Adrenal gland (tissue), 5 donors: ENCODE measurements around the gene CREB3L4.

Experiments
- CTCF ChIP-seq, 6 experiments: fragments of 450-650 bp in 4 of 6; fragments of 200-600 bp in 2 of 6; sonication (generic) in 1 of 6; IDR thresholded peaks; 1 replicate in 5 of 6; 2 replicates in 1 of 6; pipeline versions ENCODE4 v1.5.1 to v1.8.0; 2016 to 2021; ENCODE audit warnings: antibody characterized with exemption in 6 of 6, mild to moderate bottlenecking in 2 of 6, moderate library complexity in 1 of 6
- POLR2A ChIP-seq, 2 donors: fragments of 450-650 bp; IDR thresholded peaks; one replicate each; pipeline ENCODE4 v1.6.1; 2017; ENCODE audit warnings: antibody characterized with exemption in 2 of 2, mild to moderate bottlenecking in 2 of 2, moderate library complexity in 1 of 2
- donor health status: DM: no; HTN: no; CAD: no.

GRCh38 chr1:153963030-153963849 is 4.5 kb upstream of the CREB3L4 start, which contains the start of gene SLC39A1:
- TF ChIP-seq CTCF (IDR thresholded peaks at IDR 0.05) (no peak), POLR2A (IDR thresholded peaks at IDR 0.05) (peak; percentile 39 to 86)
